Stimulated activated naive CD8-positive, alpha-beta T cell treated with anti-CD3 and anti-CD28 coated beads, Interleukin-15, Interleukin-2, amounts not matched to agents 100 ng/mL and 50 ng/mL, for 24 hours (primary cell): ENCODE data around the gene PITX1.
A peak's percentile ranks its signal among the peaks of the same experiment; 100 is the strongest.

Experiments used
- H3K27ac Mint-ChIP-seq: one replicate; pipeline ENCODE4 v1.8.0; 2021; ENCODE audit warnings: mild to moderate bottlenecking, mixed read lengths
- H3K27me3 Mint-ChIP-seq: one replicate; pipeline ENCODE4 v1.8.0; 2021; ENCODE audit warnings: mixed read lengths
- H3K36me3 Mint-ChIP-seq: one replicate; pipeline ENCODE4 v1.8.0; 2021; ENCODE audit warnings: low read depth, mixed read lengths
- H3K4me1 Mint-ChIP-seq: one replicate; pipeline ENCODE4 v1.8.0; 2021; ENCODE audit warnings: low read depth, mixed read lengths
- H3K4me3 Mint-ChIP-seq: one replicate; pipeline ENCODE4 v1.8.0; 2021; ENCODE audit warnings: mild to moderate bottlenecking, mixed read lengths
- H3K9me3 Mint-ChIP-seq: one replicate; pipeline ENCODE4 v1.8.0; 2021; ENCODE audit warnings: mixed read lengths

Gene PITX1

DNA sequence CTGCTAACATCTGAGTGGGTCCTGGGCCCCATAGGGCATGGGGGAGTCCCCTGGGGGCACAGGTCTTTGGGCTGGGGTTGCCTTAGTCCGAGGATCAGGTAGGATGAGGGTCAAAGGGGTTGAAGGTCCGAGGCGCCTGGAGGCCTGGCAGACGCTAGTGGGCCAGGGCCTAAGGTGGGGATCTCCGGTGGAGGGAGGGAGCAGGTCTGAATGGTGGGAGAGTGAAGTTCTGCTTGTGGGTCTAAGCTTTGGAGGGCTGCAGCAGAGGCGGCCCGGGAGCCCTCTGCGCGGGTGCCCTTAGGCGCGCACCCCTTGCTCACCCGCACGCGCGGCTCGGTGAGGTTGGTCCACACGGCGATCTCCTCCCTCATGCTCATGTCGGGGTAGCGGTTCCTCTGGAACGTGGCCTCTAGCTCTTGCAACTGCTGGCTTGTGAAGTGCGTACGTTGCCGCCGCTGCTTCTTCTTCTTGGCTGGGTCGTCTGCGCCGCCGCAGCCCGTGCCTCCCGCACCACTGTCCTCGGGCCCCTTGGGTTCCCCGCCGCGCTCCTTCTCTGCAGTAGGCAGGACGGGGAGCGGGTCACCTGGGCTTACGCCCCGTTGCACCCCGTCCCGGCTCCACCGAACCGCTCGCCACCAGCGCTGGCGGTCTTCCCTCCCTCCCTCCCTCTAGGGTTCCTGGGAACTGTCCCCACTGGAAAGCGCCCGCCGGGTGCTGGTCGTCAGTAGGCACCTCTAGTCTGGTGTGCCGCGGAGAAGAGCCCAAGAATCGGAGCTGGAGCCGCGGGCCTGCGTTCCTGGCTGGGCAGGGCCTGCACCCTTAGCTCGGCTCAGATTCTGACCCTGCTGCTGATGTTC is 2.8 kb downstream of the PITX1 start:
- H3K4me1 Mint-ChIP-seq: peaks cover 35% of the 10 kb centered on the region
- H3K27me3 Mint-ChIP-seq: peaks cover 81% of the 10 kb centered on the region
- no peaks in the 10 kb centered on the region for H3K9me3 Mint-ChIP-seq
- H3K36me3 Mint-ChIP-seq: peaks cover 6% of the 10 kb centered on the region
- no peak overlapping the region for H3K27ac Mint-ChIP-seq
- H3K4me3 Mint-ChIP-seq: peak overlapping the region; percentile 53

DNA sequence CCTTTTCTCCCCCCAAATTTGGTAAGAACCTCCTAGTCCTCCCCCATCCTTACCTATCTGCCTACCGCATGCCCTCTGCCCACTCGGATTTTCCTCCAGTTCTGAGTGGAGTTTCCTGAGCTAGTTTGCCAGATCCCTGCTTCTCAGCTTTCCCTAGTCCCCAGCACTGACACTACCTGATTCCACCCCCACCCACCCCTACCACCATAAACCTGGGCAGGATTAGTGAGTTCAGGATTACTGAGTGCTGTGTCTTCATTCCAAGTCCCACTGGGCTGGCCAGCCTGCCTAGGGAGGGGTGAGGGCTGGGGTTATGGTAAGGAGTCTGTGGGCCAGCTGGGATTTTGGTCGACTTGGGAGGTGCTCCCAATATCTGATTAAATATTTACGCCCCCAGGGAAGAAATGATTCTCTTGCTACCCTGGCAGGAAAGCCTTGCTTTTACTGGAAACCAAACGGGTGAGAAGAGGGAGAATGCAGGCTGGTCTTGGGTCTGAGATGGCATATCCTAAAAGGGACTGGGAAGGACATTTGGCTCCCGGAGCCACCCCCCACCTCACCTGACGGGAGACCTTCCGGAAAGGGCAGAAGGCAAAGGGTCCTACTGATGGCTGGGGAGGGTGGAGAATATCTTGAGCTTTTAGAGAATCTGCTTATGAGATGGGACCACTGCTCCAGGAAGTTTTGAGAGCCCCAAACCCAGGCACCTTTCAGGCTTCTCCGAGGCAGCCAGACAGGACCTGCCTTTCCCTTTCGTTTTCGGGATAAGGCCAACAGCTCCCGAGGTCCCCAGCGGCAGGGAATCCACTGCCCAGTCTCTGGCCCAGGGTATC is 3.7 kb downstream of the PITX1 start:
- peak overlapping the region; percentile 53 for H3K4me3 Mint-ChIP-seq
- no peak overlapping the region for H3K27ac Mint-ChIP-seq
- peaks cover 35% of the 10 kb centered on the region for H3K4me1 Mint-ChIP-seq
- peaks cover 6% of the 10 kb centered on the region for H3K36me3 Mint-ChIP-seq
- H3K9me3 Mint-ChIP-seq: no peaks in the 10 kb centered on the region
- peaks cover 83% of the 10 kb centered on the region for H3K27me3 Mint-ChIP-seq

- Mint-ChIP-seq H3K36me3 (peaks cover 6% of the 10 kb centered on the region), H3K27ac (peak overlapping the region; percentile 74), H3K4me3 (peak overlapping the region; percentile 6), H3K4me1 (peaks cover 35% of the 10 kb centered on the region), H3K9me3 (no peaks in the 10 kb centered on the region), H3K27me3 (peaks cover 79% of the 10 kb centered on the region)
These were observed 4.4 kb downstream of the PITX1 start for GRCh38 chr5:135029477-135030122.

DNA sequence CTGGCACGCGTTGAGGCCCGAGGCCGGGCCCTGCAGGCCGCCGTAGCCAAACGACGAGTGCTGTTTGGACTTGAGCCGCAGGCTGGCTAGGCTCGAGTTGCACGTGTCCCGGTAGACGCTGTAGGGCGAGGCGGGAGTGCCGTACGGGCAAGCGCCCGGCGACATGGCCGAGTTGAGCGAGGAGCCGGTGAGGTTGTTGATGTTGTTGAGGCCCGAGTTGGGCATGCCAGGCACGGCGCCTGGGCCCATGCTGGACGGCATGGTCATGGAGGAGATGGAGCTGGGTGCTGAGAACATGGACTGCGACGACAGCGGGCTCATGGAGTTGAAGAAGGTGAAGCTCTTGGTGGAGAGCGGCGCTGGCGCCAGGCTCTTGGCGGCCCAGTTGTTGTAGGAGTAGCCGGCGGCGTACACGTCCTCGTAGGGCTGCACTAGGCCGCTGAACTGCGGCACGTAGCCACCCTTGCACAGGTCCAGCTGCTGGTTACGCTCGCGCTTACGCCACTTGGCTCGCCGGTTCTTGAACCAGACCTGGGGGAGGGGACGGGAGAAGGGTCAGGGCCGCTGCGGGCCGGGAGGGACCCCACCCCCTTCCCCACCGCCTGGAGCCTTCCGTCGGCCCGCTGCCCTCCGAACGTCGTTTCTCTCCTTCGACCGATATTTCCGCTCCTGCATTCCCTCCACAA is 5.1 kb downstream of the PITX1 start:
- H3K27me3 Mint-ChIP-seq: peaks cover 75% of the 10 kb centered on the region
- no peaks in the 10 kb centered on the region for H3K9me3 Mint-ChIP-seq
- H3K4me3 Mint-ChIP-seq: peak overlapping the region; percentile 6
- H3K27ac Mint-ChIP-seq: peak overlapping the region; percentile 74
- peaks cover 32% of the 10 kb centered on the region for H3K4me1 Mint-ChIP-seq
- H3K36me3 Mint-ChIP-seq: peaks cover 6% of the 10 kb centered on the region

- no peak overlapping the region for H3K4me3 Mint-ChIP-seq
- H3K4me1 Mint-ChIP-seq: peaks cover 27% of the 10 kb centered on the region
- H3K9me3 Mint-ChIP-seq: no peaks in the 10 kb centered on the region
- peaks cover 70% of the 10 kb centered on the region for H3K27me3 Mint-ChIP-seq
- no peak overlapping the region for H3K27ac Mint-ChIP-seq
- H3K36me3 Mint-ChIP-seq: peaks cover 6% of the 10 kb centered on the region
These were observed 6.1 kb downstream of the PITX1 start for GRCh38 chr5:135027697-135028615.

DNA sequence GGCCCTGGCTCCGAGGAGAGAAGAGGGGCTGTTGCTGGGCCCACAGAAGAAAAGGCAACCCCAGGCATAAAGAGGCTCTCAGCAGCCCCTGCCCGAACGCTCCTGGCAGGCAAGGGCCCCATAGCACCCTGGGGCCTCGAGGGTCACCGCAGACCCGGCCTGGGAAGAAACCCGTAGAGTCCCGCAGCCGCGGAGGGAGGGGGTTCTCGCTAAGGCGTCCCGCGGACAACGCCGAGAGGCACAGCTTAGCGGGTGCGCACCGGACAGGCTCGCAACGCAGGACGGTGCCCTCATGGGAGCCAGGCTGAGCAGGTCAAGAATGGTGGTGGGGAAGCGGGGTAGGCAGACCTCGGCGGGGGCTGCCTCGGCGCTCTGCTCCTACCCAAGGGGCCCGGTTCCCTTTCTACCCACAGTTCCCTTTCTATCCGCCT is 6.7 kb downstream of the PITX1 start:
- Mint-ChIP-seq H3K27ac (no peak overlapping the region), H3K9me3 (no peaks in the 10 kb centered on the region), H3K4me1 (peaks cover 23% of the 10 kb centered on the region), H3K27me3 (peaks cover 64% of the 10 kb centered on the region), H3K36me3 (peaks cover 6% of the 10 kb centered on the region), H3K4me3 (no peak overlapping the region)

GRCh38 chr5:135026645-135027265 is 7.3 kb downstream of the PITX1 start:
- Mint-ChIP-seq H3K4me1 (peaks cover 19% of the 10 kb centered on the region), H3K27ac (no peak overlapping the region), H3K9me3 (no peaks in the 10 kb centered on the region), H3K4me3 (no peak overlapping the region), H3K27me3 (peaks cover 59% of the 10 kb centered on the region), H3K36me3 (peaks cover 6% of the 10 kb centered on the region)

DNA sequence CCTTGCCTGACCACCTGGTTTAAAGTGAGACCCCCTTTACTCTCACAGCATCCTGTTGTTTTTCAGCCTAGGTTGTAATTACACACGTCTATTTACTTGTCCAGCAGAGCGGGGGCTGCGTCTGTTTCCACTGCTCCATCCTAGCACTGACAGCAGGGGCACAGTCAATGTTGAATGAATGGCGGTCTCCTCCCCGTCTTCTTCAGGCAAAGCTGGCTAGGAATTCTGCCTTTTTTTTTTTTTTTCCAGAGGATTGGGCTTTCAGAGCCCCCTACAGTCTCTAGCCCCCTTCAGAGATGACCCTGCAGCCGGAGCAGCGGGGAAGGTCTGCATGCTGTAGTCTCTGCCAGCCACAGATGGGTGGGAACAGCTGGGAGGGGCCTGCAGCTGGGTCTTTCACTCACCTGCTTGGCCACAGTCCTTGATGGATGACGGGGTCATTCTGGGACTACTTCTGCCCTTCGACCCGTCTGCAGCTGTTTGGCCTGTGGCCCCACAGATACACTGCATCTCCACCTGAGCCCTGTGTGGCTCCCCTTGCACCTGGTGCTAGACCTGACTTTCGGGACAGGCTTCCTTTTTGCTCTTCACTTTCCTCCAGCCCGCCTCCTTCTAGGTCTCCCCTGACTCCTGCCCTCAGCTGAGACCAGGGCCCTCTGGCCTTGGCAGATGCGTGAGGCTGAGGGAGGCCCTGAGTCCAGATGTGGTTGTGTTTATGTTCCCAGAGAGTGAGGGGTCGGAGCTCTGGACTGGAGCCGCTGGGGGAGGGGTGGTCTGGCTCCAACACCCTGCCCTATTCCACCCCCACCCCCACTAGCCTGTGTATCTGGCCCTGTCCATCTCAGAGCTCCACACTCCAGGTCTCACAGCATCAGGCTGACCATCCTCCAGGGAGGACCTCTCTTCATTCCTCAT is 8.0 kb downstream of the PITX1 start:
- H3K4me1 Mint-ChIP-seq: peaks cover 14% of the 10 kb centered on the region
- H3K27me3 Mint-ChIP-seq: peaks cover 53% of the 10 kb centered on the region
- H3K36me3 Mint-ChIP-seq: peaks cover 6% of the 10 kb centered on the region
- no peak overlapping the region for H3K4me3 Mint-ChIP-seq
- H3K27ac Mint-ChIP-seq: no peak overlapping the region
- H3K9me3 Mint-ChIP-seq: no peaks in the 10 kb centered on the region

GRCh38 chr5:135024956-135025729 is 8.9 kb downstream of the PITX1 start:
- H3K9me3 Mint-ChIP-seq: no peaks in the 10 kb centered on the region
- H3K27ac Mint-ChIP-seq: no peak overlapping the region
- peaks cover 10% of the 10 kb centered on the region for H3K4me1 Mint-ChIP-seq
- no peak overlapping the region for H3K4me3 Mint-ChIP-seq
- H3K27me3 Mint-ChIP-seq: peaks cover 45% of the 10 kb centered on the region
- H3K36me3 Mint-ChIP-seq: peaks cover 6% of the 10 kb centered on the region

GRCh38 chr5:135020111-135020895 is 13.7 kb downstream of the PITX1 start:
- H3K27ac Mint-ChIP-seq: no peak overlapping the region
- H3K9me3 Mint-ChIP-seq: no peaks in the 10 kb centered on the region
- H3K36me3 Mint-ChIP-seq: no peaks in the 10 kb centered on the region
- no peaks in the 10 kb centered on the region for H3K4me1 Mint-ChIP-seq
- H3K4me3 Mint-ChIP-seq: no peak overlapping the region
- peaks cover 2% of the 10 kb centered on the region for H3K27me3 Mint-ChIP-seq

DNA sequence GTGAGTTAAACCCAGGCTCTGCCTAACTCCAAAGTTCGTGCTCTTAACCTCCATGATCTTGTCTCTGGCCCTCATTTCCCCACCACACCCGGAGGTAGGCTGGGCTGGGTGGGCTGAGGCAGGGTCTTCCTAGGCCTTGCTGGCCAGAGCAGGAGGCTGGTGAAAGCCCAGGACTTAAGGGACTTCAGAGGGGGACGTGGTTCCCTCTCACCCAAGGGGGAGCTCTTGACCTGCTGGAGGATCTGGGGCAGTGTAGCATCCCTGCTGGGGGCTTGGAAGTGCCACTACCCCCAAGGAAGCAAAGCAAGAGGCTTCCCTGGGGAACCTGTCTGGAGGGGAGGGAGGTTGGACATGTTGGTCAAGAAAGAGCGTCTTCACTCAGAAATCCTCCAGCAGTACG is 14.7 kb downstream of the PITX1 start:
- Mint-ChIP-seq H3K9me3 (no peaks in the 10 kb centered on the region), H3K4me3 (no peak overlapping the region), H3K36me3 (no peaks in the 10 kb centered on the region), H3K27me3 (no peaks in the 10 kb centered on the region), H3K4me1 (no peaks in the 10 kb centered on the region), H3K27ac (no peak overlapping the region)
